HepG2 (cell line): ENCODE data around the gene PDK2. TPM values are rescaled to one million over a fixed set of nuclear protein-coding genes. Genes with fewer than 3 reads are reported as not detected.

ENCODE experiments used
- BCLAF1 ChIP-seq: fragments of 450-650 bp; IDR thresholded peaks from 2 replicates; pipeline ENCODE4 v1.6.1; 2017; ENCODE audit warnings: mild to moderate bottlenecking
- CREBL2 ChIP-seq: sonication (generic); formaldehyde crosslinking; IDR thresholded peaks from 2 replicates; pipeline ENCODE4 v1.8.1; 2023; ENCODE audit warnings: missing genetic modification reagents, mild to moderate bottlenecking, borderline replicate concordance
- ESRRA ChIP-seq: sonication (generic); formaldehyde crosslinking; IDR thresholded peaks from 2 replicates; pipeline ENCODE4 v1.5.1; 2020; ENCODE audit warnings: mild to moderate bottlenecking, low read depth, missing genetic modification reagents
- GPBP1L1 ChIP-seq: sonication (generic); formaldehyde crosslinking; IDR thresholded peaks from 2 replicates; pipeline ENCODE4 v1.5.0; 2020; ENCODE audit warnings: mild to moderate bottlenecking, missing genetic modification reagents
- HOXA7 ChIP-seq: sonication (generic); formaldehyde crosslinking; IDR thresholded peaks from 2 replicates; pipeline ENCODE4 v1.8.1; 2022; ENCODE audit warnings: mild to moderate bottlenecking, missing genetic modification reagents, moderate library complexity
- KDM1A ChIP-seq: IDR thresholded peaks from 2 replicates; pipeline ENCODE4 v1.6.1; 2016; ENCODE audit warnings: missing compliant biosample characterization
- MED1 ChIP-seq: sonication (generic); formaldehyde crosslinking; IDR thresholded peaks from 2 replicates; pipeline ENCODE4 v1.4.0; 2020; ENCODE audit warnings: missing genetic modification reagents
- NPAS2 ChIP-seq: sonication (generic); formaldehyde crosslinking; IDR thresholded peaks from 2 replicates; pipeline ENCODE4 v1.8.0; 2022; ENCODE audit warnings: mild to moderate bottlenecking, missing genetic modification reagents, borderline replicate concordance
- THAP8 ChIP-seq: sonication (generic); formaldehyde crosslinking; IDR thresholded peaks from 2 replicates; pipeline ENCODE4 v1.5.1; 2020; ENCODE audit warnings: missing genetic modification reagents, mild to moderate bottlenecking, borderline replicate concordance
- ZFP41 ChIP-seq: sonication (generic); formaldehyde crosslinking; IDR thresholded peaks from 2 replicates; pipeline ENCODE4 v1.4.0; 2020; ENCODE audit warnings: mild to moderate bottlenecking, missing genetic modification reagents, borderline replicate concordance
- ZNF431 ChIP-seq: sonication (generic); formaldehyde crosslinking; IDR thresholded peaks from 2 replicates; pipeline ENCODE4 v1.9.0; 2022; ENCODE audit warnings: missing genetic modification reagents, low read depth, mild to moderate bottlenecking, borderline replicate concordance
- ZNF710 ChIP-seq: sonication (generic); formaldehyde crosslinking; IDR thresholded peaks from 2 replicates; pipeline ENCODE4 v1.5.0; 2020; ENCODE audit warnings: mild to moderate bottlenecking, missing genetic modification reagents, borderline replicate concordance
- ZZZ3 ChIP-seq: sonication (generic); formaldehyde crosslinking; IDR thresholded peaks from 2 replicates; pipeline ENCODE4 v1.4.0; 2020; ENCODE audit warnings: missing genetic modification reagents, mild to moderate bottlenecking, borderline replicate concordance
- polyA plus RNA-seq, 8 experiments: library from polyadenylated mRNA; depleted of rRNA in 3 of 8; stranded (reverse) in 7 of 8; unstranded in 1 of 8; fragments of >200 nt; fragmentation: Illumina TruSeq in 4 of 8; extraction: Trizol in 4 of 8; gene quantifications; 2 replicates each; pipeline versions ENCODE4 v1.2.1 to v1.2.3, GENCODE V29; 2011 to 2016; ENCODE audit warnings: low read depth in 4 of 8, missing spikeins in 1 of 8, mixed read lengths in 1 of 8; ENCODE audit not compliant: insufficient read depth in 1 of 8
- total RNA-seq, 5 experiments: library from RNA; depleted of rRNA; stranded (reverse); fragments of >200 nt; fragmentation: Illumina TruSeq; extraction: Trizol; gene quantifications; 2 replicates each; pipeline ENCODE4 v1.2.3, GENCODE V29; 2016; ENCODE audit warnings: low read depth in 1 of 5
- TF ChIP-seq, protein P1 (sequence below): sonication (generic); formaldehyde crosslinking; IDR thresholded peaks from 2 replicates; pipeline ENCODE4 v1.4.0; 2020; ENCODE audit warnings: missing genetic modification reagents, mild to moderate bottlenecking, borderline replicate concordance
- TF ChIP-seq, protein P2 (sequence below): fragments of 450-650 bp; IDR thresholded peaks from 2 replicates; pipeline ENCODE4 v1.6.1; 2017

Gene PDK2
- total and polyA plus RNA-seq, 2 of the 13 experiments (the other 11 are each of a cell fraction or from before 2014, with no cell fraction given), result 18.5 to 59.7 TPM

GRCh38 chr17:50094753-50095619, at the start of gene PDK2 (continued):
- no peak for TF ChIP-seq NPAS2 (CRISPR knock-in tag)
- peak; percentile 91; the same call in 1 of the 2 replicates for TF ChIP-seq THAP8
- TF ChIP-seq, protein P1, sequence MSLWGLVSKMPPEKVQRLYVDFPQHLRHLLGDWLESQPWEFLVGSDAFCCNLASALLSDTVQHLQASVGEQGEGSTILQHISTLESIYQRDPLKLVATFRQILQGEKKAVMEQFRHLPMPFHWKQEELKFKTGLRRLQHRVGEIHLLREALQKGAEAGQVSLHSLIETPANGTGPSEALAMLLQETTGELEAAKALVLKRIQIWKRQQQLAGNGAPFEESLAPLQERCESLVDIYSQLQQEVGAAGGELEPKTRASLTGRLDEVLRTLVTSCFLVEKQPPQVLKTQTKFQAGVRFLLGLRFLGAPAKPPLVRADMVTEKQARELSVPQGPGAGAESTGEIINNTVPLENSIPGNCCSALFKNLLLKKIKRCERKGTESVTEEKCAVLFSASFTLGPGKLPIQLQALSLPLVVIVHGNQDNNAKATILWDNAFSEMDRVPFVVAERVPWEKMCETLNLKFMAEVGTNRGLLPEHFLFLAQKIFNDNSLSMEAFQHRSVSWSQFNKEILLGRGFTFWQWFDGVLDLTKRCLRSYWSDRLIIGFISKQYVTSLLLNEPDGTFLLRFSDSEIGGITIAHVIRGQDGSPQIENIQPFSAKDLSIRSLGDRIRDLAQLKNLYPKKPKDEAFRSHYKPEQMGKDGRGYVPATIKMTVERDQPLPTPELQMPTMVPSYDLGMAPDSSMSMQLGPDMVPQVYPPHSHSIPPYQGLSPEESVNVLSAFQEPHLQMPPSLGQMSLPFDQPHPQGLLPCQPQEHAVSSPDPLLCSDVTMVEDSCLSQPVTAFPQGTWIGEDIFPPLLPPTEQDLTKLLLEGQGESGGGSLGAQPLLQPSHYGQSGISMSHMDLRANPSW (CRISPR knock-in tag), result no peak; the same call in 1 of the 2 replicates
- TF ChIP-seq ESRRA (CRISPR knock-in tag), result peak; percentile 7
- TF ChIP-seq, protein P2, sequence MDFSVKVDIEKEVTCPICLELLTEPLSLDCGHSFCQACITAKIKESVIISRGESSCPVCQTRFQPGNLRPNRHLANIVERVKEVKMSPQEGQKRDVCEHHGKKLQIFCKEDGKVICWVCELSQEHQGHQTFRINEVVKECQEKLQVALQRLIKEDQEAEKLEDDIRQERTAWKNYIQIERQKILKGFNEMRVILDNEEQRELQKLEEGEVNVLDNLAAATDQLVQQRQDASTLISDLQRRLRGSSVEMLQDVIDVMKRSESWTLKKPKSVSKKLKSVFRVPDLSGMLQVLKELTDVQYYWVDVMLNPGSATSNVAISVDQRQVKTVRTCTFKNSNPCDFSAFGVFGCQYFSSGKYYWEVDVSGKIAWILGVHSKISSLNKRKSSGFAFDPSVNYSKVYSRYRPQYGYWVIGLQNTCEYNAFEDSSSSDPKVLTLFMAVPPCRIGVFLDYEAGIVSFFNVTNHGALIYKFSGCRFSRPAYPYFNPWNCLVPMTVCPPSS, result no peak
- TF ChIP-seq ZNF710, result peak; percentile 62; the same call in 1 of the 2 replicates
- TF ChIP-seq BCLAF1, result no peak
- no peak for TF ChIP-seq CREBL2
- TF ChIP-seq ZNF431 (CRISPR knock-in tag), result peak; percentile 72; the same call in 1 of the 2 replicates
- TF ChIP-seq HOXA7, result peak; percentile 63; the same call in 1 of the 2 replicates
- no peak for TF ChIP-seq GPBP1L1 (CRISPR knock-in tag)
- no peak for TF ChIP-seq KDM1A (CRISPR knock-in tag)
- peak; percentile 16; the same call in 1 of the 2 replicates for TF ChIP-seq ZZZ3 (CRISPR knock-in tag)
- TF ChIP-seq ZFP41, result 0 out of 2 replicates have a peak, but pooled peaks have one; percentile 55
- no peak for TF ChIP-seq MED1 (CRISPR knock-in tag)
